HepG2 (cell line): Measurements from ENCODE around the gene JOSD1. TPM values are rescaled to one million over a fixed set of nuclear protein-coding genes. Genes with fewer than 3 reads are reported as not detected.

ENCODE experiments used
- ATAC-seq: fragments of 200-7000 bp; cut with Tn5 transposase; 3 replicates; pipeline ENCODE4 v1.9.1; 2020; ENCODE audit warnings: mild to moderate bottlenecking, moderate library complexity
- BruUV-seq: library from RNA; stranded (reverse); fragments of 400-500 nt; replicated peaks from 2 replicates; lab custom pipeline; 2021; lab: Mats Ljungman, UMichigan
- CTCF ChIA-PET: fragments of 300-600 bp; formaldehyde crosslinking; extraction: SDS; loops from one replicate; lab custom pipeline; 2021; ENCODE audit warnings: low total read pairs, inconsistent platforms, low intra/inter-chr PET ratio; lab: Yijun Ruan, JAX
- POLR2A ChIA-PET: fragments of 350-600 bp; sonication (Branson Sonifier 250); formaldehyde crosslinking; loops from one replicate; lab custom pipeline; 2020; ENCODE audit warnings: antibody characterized with exemption, inconsistent platforms; lab: Yijun Ruan, JAX
- DNase-seq: peaks from one replicate; pipeline ENCODE4 v3.0.0-alpha.2; 2015; ENCODE audit warnings: low spot score
- FAIRE-seq: peaks from 3 replicates; lab custom pipeline; 2011; peaks lifted over from hg19 to GRCh38; lab: Jason Lieb, UNC
- H2AFZ ChIP-seq: one replicate; pipeline ENCODE4 v1.6.1; 2011; ENCODE audit warnings: low read length, inconsistent platforms
- H3K27ac ChIP-seq: fragments of 300-600 bp; 3 replicates; pipeline ENCODE4 v1.8.0; 2011; ENCODE audit warnings: mixed run types, mild to moderate bottlenecking, mixed read lengths, low read length, inconsistent platforms; ENCODE audit not compliant: insufficient read depth; ENCODE audit errors: extremely low read length
- H3K27me3 ChIP-seq, 2 experiments: fragments of 200-600 bp in 1 of 2; 2 replicates in 1 of 2; 3 replicates in 1 of 2; pipeline versions ENCODE4 v1.6.0 to v1.8.0; 2011; ENCODE audit warnings: low read length in 2 of 2, mild to moderate bottlenecking in 2 of 2, moderate library complexity in 2 of 2, inconsistent platforms in 1 of 2; ENCODE audit not compliant: insufficient read depth in 2 of 2, control insufficient read depth in 1 of 2
- H3K36me3 ChIP-seq, 2 experiments: fragments of 200-600 bp in 1 of 2; replicated peaks in 1 of 2; 2 replicates in 1 of 2; 3 replicates in 1 of 2; pipeline versions ENCODE4 v1.5.1 to v1.8.0; 2011; ENCODE audit warnings: low read length in 2 of 2, inconsistent platforms in 1 of 2; ENCODE audit not compliant: insufficient read depth in 2 of 2, control insufficient read depth in 1 of 2
- H3K4me1 ChIP-seq: 2 replicates; pipeline ENCODE4 v1.5.1; 2012; ENCODE audit warnings: low read length, inconsistent platforms; ENCODE audit not compliant: insufficient read depth
- H3K4me2 ChIP-seq: 2 replicates; pipeline ENCODE4 v1.6.0; 2011; ENCODE audit warnings: low read depth, low read length, inconsistent platforms
- H3K4me3 ChIP-seq, 3 experiments: fragments of 200-600 bp in 1 of 3; sonication (generic), shearing (Covaris generic) in 1 of 3; replicated peaks in 1 of 3; 2 replicates each; pipeline ENCODE4 v1.5.1; 2011 to 2016; ENCODE audit warnings: low read length in 3 of 3, inconsistent platforms in 2 of 3, low read depth in 2 of 3, mild to moderate bottlenecking in 2 of 3, control low read depth in 1 of 3, mixed read lengths in 1 of 3; ENCODE audit not compliant: insufficient read depth in 1 of 3
- H3K79me2 ChIP-seq: one replicate; pipeline ENCODE4 v1.6.1; 2011; ENCODE audit warnings: low read length, inconsistent platforms; ENCODE audit not compliant: insufficient read depth
- H3K9ac ChIP-seq: 2 replicates; pipeline ENCODE4 v1.6.0; 2011; ENCODE audit warnings: mild to moderate bottlenecking, low read depth, low read length, inconsistent platforms; ENCODE audit not compliant: insufficient read depth
- H3K9me3 ChIP-seq: 2 replicates; pipeline ENCODE4 v1.5.1; 2012; ENCODE audit warnings: mild to moderate bottlenecking, low read length
- H4K20me1 ChIP-seq: 2 replicates; pipeline ENCODE4 v1.6.0; 2011; ENCODE audit warnings: inconsistent platforms, mild to moderate bottlenecking, low read length, moderate library complexity; ENCODE audit not compliant: insufficient read depth
- MBD4 ChIP-seq: IDR thresholded peaks from 2 replicates; pipeline ENCODE4 v1.6.1; 2012; ENCODE audit warnings: low read length, inconsistent platforms, borderline replicate concordance
- MIER3 ChIP-seq: IDR thresholded peaks from 2 replicates; pipeline ENCODE4 v1.6.1; 2016; ENCODE audit warnings: missing compliant biosample characterization, borderline replicate concordance
- NFYB ChIP-seq: sonication (generic); formaldehyde crosslinking; IDR thresholded peaks from 2 replicates; pipeline ENCODE4 v1.4.0; 2020; ENCODE audit warnings: missing genetic modification reagents
- NR3C1 ChIP-seq: sonication (generic); formaldehyde crosslinking; IDR thresholded peaks from 2 replicates; pipeline ENCODE4 v1.4.0; 2020; ENCODE audit warnings: missing genetic modification reagents
- PHB2 ChIP-seq: fragments of 450-650 bp; IDR thresholded peaks from 2 replicates; pipeline ENCODE4 v1.6.1; 2018; ENCODE audit not compliant: partially characterized antibody
- SOX13 ChIP-seq, 3 experiments: fragments of 450-650 bp in 1 of 3; sonication (generic) in 1 of 3; formaldehyde crosslinking in 1 of 3; IDR thresholded peaks in 2 of 3; conservative IDR thresholded peaks in 1 of 3; 2 replicates each; pipeline versions ENCODE4 v1.5.0 to v1.6.1; 2016 to 2020; ENCODE audit warnings: antibody characterized with exemption in 1 of 3, mild to moderate bottlenecking in 1 of 3, missing compliant biosample characterization in 1 of 3, missing genetic modification reagents in 1 of 3, moderate library complexity in 1 of 3
- TEAD3 ChIP-seq: optimal IDR thresholded peaks from 2 replicates; pipeline ENCODE3; 2016; ENCODE audit warnings: borderline replicate concordance
- ZNF121 ChIP-seq: sonication (generic); formaldehyde crosslinking; IDR thresholded peaks from 2 replicates; pipeline ENCODE4 v1.5.0; 2020; ENCODE audit warnings: mild to moderate bottlenecking, missing genetic modification reagents
- ZNF616 ChIP-seq: sonication (generic); formaldehyde crosslinking; IDR thresholded peaks from 2 replicates; pipeline ENCODE4 v1.5.0; 2020; ENCODE audit warnings: low read depth, mild to moderate bottlenecking, missing genetic modification reagents
- ZNF761 ChIP-seq: sonication (generic); formaldehyde crosslinking; conservative IDR thresholded peaks from 2 replicates; pipeline ENCODE4 v1.4.0; 2020; ENCODE audit warnings: mild to moderate bottlenecking, missing genetic modification reagents
- ZNF891 ChIP-seq: sonication (generic); formaldehyde crosslinking; IDR thresholded peaks from 2 replicates; pipeline ENCODE4 v1.5.0; 2020; ENCODE audit warnings: mild to moderate bottlenecking, missing genetic modification reagents
- WGBS: methylation state at CpG from one replicate; pipeline ENCODE4 v1.1.6; 2017; ENCODE audit warnings: low lambda C conversion rate; 5-methylcytosine and 5-hydroxymethylcytosine counted together
- in situ Hi-C: cut with HindIII; loops from 2 replicates; pipeline ENCODE4 v1.10.0; 2017; ENCODE audit warnings: low pct_unique_long_range_greater_than_20kb; ENCODE audit not compliant: extremely low pct_ligation_motif_present
- intact Hi-C: fragments of 100-400 bp; cut with micrococcal nuclease; formaldehyde crosslinking; loops from one replicate; pipeline ENCODE4 v1.10.0; 2022; ENCODE audit not compliant: unreplicated experiment
- polyA plus RNA-seq, 8 experiments: library from polyadenylated mRNA; depleted of rRNA in 3 of 8; stranded (reverse) in 7 of 8; unstranded in 1 of 8; fragments of >200 nt; fragmentation: Illumina TruSeq in 4 of 8; extraction: Trizol in 4 of 8; gene quantifications; 2 replicates each; pipeline versions ENCODE4 v1.2.1 to v1.2.3, GENCODE V29; 2011 to 2016; ENCODE audit warnings: low read depth in 4 of 8, missing spikeins in 1 of 8, mixed read lengths in 1 of 8; ENCODE audit not compliant: insufficient read depth in 1 of 8
- total RNA-seq, 5 experiments: library from RNA; depleted of rRNA; stranded (reverse); fragments of >200 nt; fragmentation: Illumina TruSeq; extraction: Trizol; gene quantifications; 2 replicates each; pipeline ENCODE4 v1.2.3, GENCODE V29; 2016; ENCODE audit warnings: low read depth in 1 of 5
- TF ChIP-seq, protein P1 (sequence below): IDR thresholded peaks from 2 replicates; pipeline ENCODE4 v1.6.1; 2016; ENCODE audit warnings: low read depth, missing genetic modification reagents, missing compliant biosample characterization

Gene JOSD1
- total and polyA plus RNA-seq, 2 of the 13 experiments (the other 11 are each of a cell fraction or from before 2014, with no cell fraction given) = 31.7 to 38.4 TPM

DNA sequence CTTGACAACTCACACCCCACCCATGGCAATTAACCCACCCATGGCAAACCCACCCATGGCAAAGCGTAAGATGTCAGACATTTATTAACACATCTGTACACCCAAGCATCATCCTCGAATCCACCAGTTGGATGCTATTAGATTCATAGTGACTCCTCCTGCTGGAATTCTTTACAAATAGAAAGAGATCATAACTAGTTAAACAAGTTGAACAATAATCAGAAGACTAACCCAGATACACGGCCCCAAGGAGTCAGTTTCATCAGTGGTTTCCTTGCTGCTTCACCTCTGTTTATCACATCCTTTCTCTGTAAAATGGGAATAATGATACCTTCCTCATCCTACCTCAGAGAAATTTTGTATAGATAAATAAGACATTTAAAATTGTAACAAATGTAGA, 10.1 kb upstream of the JOSD1 start:
- H3K4me1 ChIP-seq = peaks cover 24% of the 10 kb centered on the region
- in situ Hi-C loops = no loop called here
- no peak overlapping the region for H3K4me2 ChIP-seq
- intact Hi-C loops = no loop called here
- no peak overlapping the region for H3K4me3 ChIP-seq
- 91% methylated on average over 3 of the region's 3 CpGs for WGBS
- no TSS peak for BruUV-seq
- peaks cover 97% of the 10 kb centered on the region for H3K79me2 ChIP-seq
- no peak for DNase-seq
- no peak overlapping the region for H2AFZ ChIP-seq
- H4K20me1 ChIP-seq = peaks cover 74% of the 10 kb centered on the region
- ATAC-seq = no peak
- FAIRE-seq = no peak
- H3K9me3 ChIP-seq = no peaks in the 10 kb centered on the region
- TF ChIP-seq ZNF121 (no peak), MIER3 (CRISPR knock-in tag) (no peak), ZNF891 (CRISPR knock-in tag) (no peak), TEAD3 (CRISPR knock-in tag) (no peak), ZNF616 (CRISPR knock-in tag) (no peak), ZNF761 (no peak), NR3C1 (CRISPR knock-in tag) (no peak), NFYB (CRISPR knock-in tag) (no peak), MBD4 (no peak), SOX13 (IDR thresholded peaks at IDR 0.05) (no peak), SOX13 (CRISPR knock-in tag; conservative IDR thresholded peaks at IDR 0.05 in 1 of 2, IDR thresholded peaks at IDR 0.05 in 1 of 2) (no peak), PHB2 (no peak)
- TF ChIP-seq, protein P1, sequence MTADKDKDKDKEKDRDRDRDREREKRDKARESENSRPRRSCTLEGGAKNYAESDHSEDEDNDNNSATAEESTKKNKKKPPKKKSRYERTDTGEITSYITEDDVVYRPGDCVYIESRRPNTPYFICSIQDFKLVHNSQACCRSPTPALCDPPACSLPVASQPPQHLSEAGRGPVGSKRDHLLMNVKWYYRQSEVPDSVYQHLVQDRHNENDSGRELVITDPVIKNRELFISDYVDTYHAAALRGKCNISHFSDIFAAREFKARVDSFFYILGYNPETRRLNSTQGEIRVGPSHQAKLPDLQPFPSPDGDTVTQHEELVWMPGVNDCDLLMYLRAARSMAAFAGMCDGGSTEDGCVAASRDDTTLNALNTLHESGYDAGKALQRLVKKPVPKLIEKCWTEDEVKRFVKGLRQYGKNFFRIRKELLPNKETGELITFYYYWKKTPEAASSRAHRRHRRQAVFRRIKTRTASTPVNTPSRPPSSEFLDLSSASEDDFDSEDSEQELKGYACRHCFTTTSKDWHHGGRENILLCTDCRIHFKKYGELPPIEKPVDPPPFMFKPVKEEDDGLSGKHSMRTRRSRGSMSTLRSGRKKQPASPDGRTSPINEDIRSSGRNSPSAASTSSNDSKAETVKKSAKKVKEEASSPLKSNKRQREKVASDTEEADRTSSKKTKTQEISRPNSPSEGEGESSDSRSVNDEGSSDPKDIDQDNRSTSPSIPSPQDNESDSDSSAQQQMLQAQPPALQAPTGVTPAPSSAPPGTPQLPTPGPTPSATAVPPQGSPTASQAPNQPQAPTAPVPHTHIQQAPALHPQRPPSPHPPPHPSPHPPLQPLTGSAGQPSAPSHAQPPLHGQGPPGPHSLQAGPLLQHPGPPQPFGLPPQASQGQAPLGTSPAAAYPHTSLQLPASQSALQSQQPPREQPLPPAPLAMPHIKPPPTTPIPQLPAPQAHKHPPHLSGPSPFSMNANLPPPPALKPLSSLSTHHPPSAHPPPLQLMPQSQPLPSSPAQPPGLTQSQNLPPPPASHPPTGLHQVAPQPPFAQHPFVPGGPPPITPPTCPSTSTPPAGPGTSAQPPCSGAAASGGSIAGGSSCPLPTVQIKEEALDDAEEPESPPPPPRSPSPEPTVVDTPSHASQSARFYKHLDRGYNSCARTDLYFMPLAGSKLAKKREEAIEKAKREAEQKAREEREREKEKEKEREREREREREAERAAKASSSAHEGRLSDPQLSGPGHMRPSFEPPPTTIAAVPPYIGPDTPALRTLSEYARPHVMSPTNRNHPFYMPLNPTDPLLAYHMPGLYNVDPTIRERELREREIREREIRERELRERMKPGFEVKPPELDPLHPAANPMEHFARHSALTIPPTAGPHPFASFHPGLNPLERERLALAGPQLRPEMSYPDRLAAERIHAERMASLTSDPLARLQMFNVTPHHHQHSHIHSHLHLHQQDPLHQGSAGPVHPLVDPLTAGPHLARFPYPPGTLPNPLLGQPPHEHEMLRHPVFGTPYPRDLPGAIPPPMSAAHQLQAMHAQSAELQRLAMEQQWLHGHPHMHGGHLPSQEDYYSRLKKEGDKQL (CRISPR knock-in tag) = no peak
- TF ChIP-seq, all 625 proteins: peak for 0
- Histone ChIP-seq H3K27me3 (no peaks in the 10 kb centered on the region; a peak in 1 of 5 replicates), H3K27ac (no peak overlapping the region), H3K9ac (no peak overlapping the region), H3K36me3 (peaks cover 24 to 36% of the 10 kb centered on the region in 2 experiments)
- POLR2A ChIA-PET = no interaction called here
- CTCF ChIA-PET = no interaction called here
